Neural cell (in vitro differentiated cells): ENCODE measurements around the gene ENO3. TPM values are rescaled to one million over a fixed set of nuclear protein-coding genes. Genes with fewer than 3 reads are reported as not detected.

ENCODE experiments used
- H2AFZ ChIP-seq: fragments of 200-600, 300-800 bp; sonication (generic), shearing (Covaris generic); 2 replicates; pipeline ENCODE4 v1.6.0; 2014; ENCODE audit warnings: low read depth, mild to moderate bottlenecking, antibody characterized with exemption, low read length, moderate library complexity
- H3F3A ChIP-seq: fragments of 200-600 bp; shearing (Covaris generic); 2 replicates; pipeline ENCODE4 v1.6.1; 2016; ENCODE audit warnings: mild to moderate bottlenecking, moderate library complexity, mixed read lengths, antibody characterized with exemption, low read length; ENCODE audit not compliant: insufficient read depth, poor library complexity, severe bottlenecking
- H3K27ac ChIP-seq: fragments of 200-600, 300-800 bp; sonication (generic), shearing (Covaris generic); 2 replicates; pipeline ENCODE4 v1.5.1; 2014; ENCODE audit warnings: mild to moderate bottlenecking, low read length, moderate library complexity
- H3K27me3 ChIP-seq: fragments of 300-800, 200-600 bp; sonication (generic), shearing (Covaris generic); 2 replicates; pipeline ENCODE4 v1.6.0; 2014; ENCODE audit warnings: mild to moderate bottlenecking, low read depth, low read length, moderate library complexity; ENCODE audit not compliant: insufficient read depth
- H3K36me3 ChIP-seq: fragments of 300-800, 200-600 bp; sonication (generic), shearing (Covaris generic); 2 replicates; pipeline ENCODE4 v1.5.1; 2014; ENCODE audit warnings: mild to moderate bottlenecking, antibody characterized with exemption, low read length, moderate library complexity; ENCODE audit not compliant: insufficient read depth
- H3K4me2 ChIP-seq: fragments of 300-800, 200-600 bp; sonication (generic), shearing (Covaris generic); 2 replicates; pipeline ENCODE4 v1.6.0; 2014; ENCODE audit warnings: mild to moderate bottlenecking, low read length
- H3K4me3 ChIP-seq: fragments of 300-800, 200-600 bp; sonication (generic), shearing (Covaris generic); 2 replicates; pipeline ENCODE4 v1.5.1; 2014; ENCODE audit warnings: mild to moderate bottlenecking, low read length, moderate library complexity
- H3K79me2 ChIP-seq: fragments of 200-600 bp; shearing (Covaris generic); replicated peaks from 2 replicates; pipeline ENCODE4 v1.6.0; 2014; ENCODE audit warnings: mild to moderate bottlenecking, low read length, moderate library complexity; ENCODE audit not compliant: insufficient read depth
- H3K9ac ChIP-seq: fragments of 300-800, 200-600 bp; sonication (generic), shearing (Covaris generic); 2 replicates; pipeline ENCODE4 v1.6.1; 2016; ENCODE audit warnings: mild to moderate bottlenecking, low read length, mixed read lengths
- H3K9me2 ChIP-seq: fragments of 200-600 bp; shearing (Covaris generic); 2 replicates; pipeline ENCODE4 v1.6.1; 2016; ENCODE audit warnings: mild to moderate bottlenecking, low read length, mixed read lengths; ENCODE audit not compliant: insufficient read depth
- H3K9me3 ChIP-seq: fragments of 200-600, 300-800 bp; sonication (generic), shearing (Covaris generic); 2 replicates; pipeline ENCODE4 v1.6.1; 2016; ENCODE audit warnings: mild to moderate bottlenecking, mixed run types, low read length, moderate library complexity, mixed read lengths
- H4K20me1 ChIP-seq: fragments of 200-600 bp; shearing (Covaris generic); 2 replicates; pipeline ENCODE4 v1.6.1; 2016; ENCODE audit warnings: mild to moderate bottlenecking, mixed run types; ENCODE audit not compliant: insufficient read depth
- CTCF ChIP-seq: fragments of 450-650 bp; IDR thresholded peaks from 2 replicates; pipeline ENCODE4 v1.5.1; 2014; ENCODE audit warnings: antibody characterized with exemption, mild to moderate bottlenecking, moderate library complexity; ENCODE audit not compliant: poor library complexity, severe bottlenecking
- EP300 ChIP-seq: fragments of 450-650 bp; conservative IDR thresholded peaks from 2 replicates; pipeline ENCODE4 v1.6.1; 2014; ENCODE audit warnings: antibody characterized with exemption, mild to moderate bottlenecking, moderate library complexity; ENCODE audit not compliant: poor library complexity, severe bottlenecking
- EZH2 ChIP-seq: fragments of 200-600, 300-800 bp; shearing (Covaris generic), sonication (generic); IDR thresholded peaks from 2 replicates; pipeline ENCODE4 v1.6.1; 2014; ENCODE audit warnings: antibody characterized with exemption, low read length, borderline replicate concordance, mild to moderate bottlenecking; ENCODE audit not compliant: insufficient read depth, poor library complexity, severe bottlenecking
- MXI1 ChIP-seq: fragments of 450-650 bp; conservative IDR thresholded peaks from 2 replicates; pipeline ENCODE4 v1.6.1; 2014; ENCODE audit warnings: antibody characterized with exemption, mild to moderate bottlenecking; ENCODE audit not compliant: poor library complexity, severe bottlenecking
- POLR2AphosphoS5 ChIP-seq: IDR thresholded peaks from 2 replicates; pipeline ENCODE4 v1.6.1; 2012
- RAD21 ChIP-seq: fragments of 450-650 bp; conservative IDR thresholded peaks from 2 replicates; pipeline ENCODE4 v1.6.1; 2014; ENCODE audit warnings: antibody characterized with exemption, mild to moderate bottlenecking, moderate library complexity
- REST ChIP-seq: IDR thresholded peaks from 2 replicates; pipeline ENCODE4 v1.6.1; 2012; ENCODE audit warnings: borderline replicate concordance
- SMC3 ChIP-seq: fragments of 450-650 bp; conservative IDR thresholded peaks from 2 replicates; pipeline ENCODE4 v1.6.1; 2014; ENCODE audit warnings: antibody characterized with exemption, mild to moderate bottlenecking, moderate library complexity; ENCODE audit not compliant: poor library complexity
- TAF1 ChIP-seq: IDR thresholded peaks from 2 replicates; pipeline ENCODE4 v1.6.1; 2012; ENCODE audit warnings: low read depth
- polyA plus RNA-seq: library from polyadenylated mRNA; depleted of rRNA; stranded (reverse); fragments of >200 nt; gene quantifications from 2 replicates; pipeline ENCODE4 v1.2.3, GENCODE V29; 2014

The ENO3 gene
- polyA plus RNA-seq, 1 donor from 2014 or later: 2.3 TPM

GRCh38 chr17:4998732-4999429, 48.0 kb downstream of the ENO3 start:
- H3K9me3 ChIP-seq: no peaks in the 10 kb centered on the region
- H3K27ac ChIP-seq: no peak overlapping the region
- H3K27me3 ChIP-seq: no peaks in the 10 kb centered on the region
- H4K20me1 ChIP-seq: no peaks in the 10 kb centered on the region
- H3F3A ChIP-seq: no peaks in the 10 kb centered on the region
- H3K79me2 ChIP-seq: peaks cover 16% of the 10 kb centered on the region
- no peaks in the 10 kb centered on the region for H3K36me3 ChIP-seq
- TF ChIP-seq REST (no peak), TAF1 (no peak), MXI1 (no peak), POLR2AphosphoS5 (no peak), CTCF (no peak), SMC3 (no peak), EZH2 (no peak), RAD21 (no peak), EP300 (no peak)
- H3K9ac ChIP-seq: peak overlapping the region; percentile 81
- no peaks in the 10 kb centered on the region for H3K9me2 ChIP-seq
- peak overlapping the region; percentile 84 for H3K4me2 ChIP-seq
- peak overlapping the region; percentile 96 for H3K4me3 ChIP-seq
- no peak overlapping the region for H2AFZ ChIP-seq

- Histone ChIP-seq H3K36me3 (no peaks in the 10 kb centered on the region), H3K79me2 (peaks cover 16% of the 10 kb centered on the region)
- TF ChIP-seq MXI1 (no peak), CTCF (no peak), EP300 (no peak), EZH2 (no peak), POLR2AphosphoS5 (no peak), RAD21 (no peak), TAF1 (no peak), SMC3 (no peak), REST (no peak)
Measured at GRCh38 chr17:4999430-5000093, 48.6 kb downstream of the ENO3 start.

More at GRCh38 chr17:4999430-5000093, 48.6 kb downstream of the ENO3 start:
- Histone ChIP-seq H3K4me3 (peak overlapping the region; percentile 96), H3K9me2 (no peaks in the 10 kb centered on the region), H3K4me2 (peak overlapping the region; percentile 84), H3F3A (no peaks in the 10 kb centered on the region), H4K20me1 (no peaks in the 10 kb centered on the region), H3K27me3 (no peaks in the 10 kb centered on the region), H3K9ac (peak overlapping the region; percentile 81), H2AFZ (no peak overlapping the region), H3K27ac (no peak overlapping the region), H3K9me3 (no peaks in the 10 kb centered on the region)
